H1 (cell line): ENCODE data around the gene UBE2Q2. TPM values are rescaled to one million over a fixed set of nuclear protein-coding genes. Genes with fewer than 3 reads are reported as not detected.

Experiments
- CTCF ChIA-PET: fragments of 300-600 bp; sonication (Branson Sonifier 250); formaldehyde crosslinking; loops from one replicate; lab custom pipeline; 2021; ENCODE audit not compliant: partially characterized antibody; lab: Charles Lee
- POLR2A ChIA-PET: fragments of 300-600 bp; sonication (Branson Sonifier 250); formaldehyde crosslinking; loops from one replicate; lab custom pipeline; 2021; ENCODE audit warnings: inconsistent platforms; ENCODE audit not compliant: partially characterized antibody; lab: Charles Lee
- DNase-seq, 2 experiments: peaks; one replicate each; pipeline versions ENCODE4 v3.0.0 to v3.0.0-alpha.2; 2010 to 2022; ENCODE audit warnings: low spot score in 2 of 2, low read depth in 1 of 2, mixed read lengths in 1 of 2
- FAIRE-seq: peaks from 2 replicates; lab custom pipeline; 2011; peaks lifted over from hg19 to GRCh38; lab: Jason Lieb, UNC
- H2AFZ ChIP-seq: 2 replicates; pipeline ENCODE4 v1.8.1; 2012; ENCODE audit warnings: low read length, inconsistent platforms
- H2AK5ac ChIP-seq: 2 replicates; pipeline ENCODE4 v1.6.1; 2013; ENCODE audit warnings: low read depth, low read length
- H2BK120ac ChIP-seq: replicated peaks from 2 replicates; pipeline ENCODE3; 2013; ENCODE audit warnings: low read depth, low read length, inconsistent platforms
- H2BK12ac ChIP-seq: 2 replicates; pipeline ENCODE4 v1.6.1; 2013; ENCODE audit warnings: low read depth, low read length
- H2BK15ac ChIP-seq: 2 replicates; pipeline ENCODE4 v1.6.1; 2013; ENCODE audit warnings: low read length
- H2BK20ac ChIP-seq: 2 replicates; pipeline ENCODE4 v1.6.1; 2013; ENCODE audit warnings: low read length
- H2BK5ac ChIP-seq: 2 replicates; pipeline ENCODE4 v1.6.1; 2013; ENCODE audit warnings: low read depth, low read length
- H3K14ac ChIP-seq: 2 replicates; pipeline ENCODE4 v1.6.1; 2013; ENCODE audit warnings: inconsistent platforms; ENCODE audit not compliant: insufficient read length
- H3K18ac ChIP-seq: 2 replicates; pipeline ENCODE4 v1.6.1; 2013; ENCODE audit warnings: low read length; ENCODE audit errors: extremely low read depth
- H3K23ac ChIP-seq: 2 replicates; pipeline ENCODE4 v1.6.1; 2013; ENCODE audit warnings: inconsistent platforms; ENCODE audit not compliant: insufficient read length
- H3K23me2 ChIP-seq: 2 replicates; pipeline ENCODE4 v1.6.1; 2013; ENCODE audit warnings: low read depth, low read length
- H3K27ac ChIP-seq: 2 replicates; pipeline ENCODE4 v1.6.1; 2011; ENCODE audit warnings: low read depth, low read length, inconsistent platforms
- H3K27me3 ChIP-seq, 4 experiments: replicated peaks in 1 of 4; 1 replicate in 1 of 4; 2 replicates in 3 of 4; pipeline versions ENCODE4 v1.6.1 to v1.8.1; 2011 to 2013; ENCODE audit warnings: low read length in 3 of 4, mild to moderate bottlenecking in 3 of 4, inconsistent platforms in 2 of 4, mixed read lengths in 2 of 4, moderate library complexity in 1 of 4; ENCODE audit not compliant: control insufficient read depth in 3 of 4, insufficient read depth in 3 of 4; ENCODE audit errors: extremely low read depth in 1 of 4
- H3K36me3 ChIP-seq, 4 experiments: 2 replicates each; pipeline versions ENCODE4 v1.6.1 to v1.8.1; 2011 to 2013; ENCODE audit warnings: mild to moderate bottlenecking in 4 of 4, low read length in 3 of 4, moderate library complexity in 2 of 4, control low read depth in 1 of 4, inconsistent platforms in 1 of 4; ENCODE audit not compliant: insufficient read depth in 4 of 4, control insufficient read depth in 2 of 4
- H3K4ac ChIP-seq: replicated peaks from 2 replicates; pipeline ENCODE3; 2013; ENCODE audit warnings: low read length, low read depth, mixed read lengths, inconsistent platforms; ENCODE audit not compliant: insufficient read length
- H3K4me1 ChIP-seq, 4 experiments: replicated peaks in 1 of 4; 1 replicate in 1 of 4; 2 replicates in 3 of 4; pipeline versions ENCODE4 v1.6.1 to v1.8.1; 2011 to 2013; ENCODE audit warnings: low read length in 3 of 4, inconsistent platforms in 2 of 4, mixed read lengths in 1 of 4; ENCODE audit not compliant: insufficient read depth in 4 of 4, control insufficient read depth in 3 of 4
- H3K4me2 ChIP-seq, 2 experiments: 2 replicates each; pipeline versions ENCODE4 v1.6.1 to v1.8.1; 2011 to 2013; ENCODE audit warnings: low read depth in 2 of 2, low read length in 2 of 2, control low read depth in 1 of 2, inconsistent platforms in 1 of 2, mild to moderate bottlenecking in 1 of 2; ENCODE audit not compliant: insufficient read depth in 1 of 2
- H3K4me3 ChIP-seq, 4 experiments: fragments of 200-600, 300-600 bp in 1 of 4; sonication (generic), shearing (Covaris generic), sonication (Bioruptor Twin) in 1 of 4; 2 replicates each; pipeline versions ENCODE4 v1.5.1 to v1.8.1; 2011 to 2016; ENCODE audit warnings: low read length in 4 of 4, low read depth in 3 of 4, control low read depth in 2 of 4, inconsistent platforms in 2 of 4, mild to moderate bottlenecking in 2 of 4, mixed read lengths in 1 of 4, moderate library complexity in 1 of 4; ENCODE audit not compliant: insufficient read depth in 2 of 4; ENCODE audit errors: extremely low read depth in 1 of 4
- H3K56ac ChIP-seq: replicated peaks from 2 replicates; pipeline ENCODE3; 2013; ENCODE audit warnings: low read depth, mild to moderate bottlenecking, mixed read lengths, low read length, inconsistent platforms; ENCODE audit not compliant: insufficient read length
- H3K79me1 ChIP-seq: 2 replicates; pipeline ENCODE4 v1.6.1; 2013; ENCODE audit warnings: low read depth, low read length, control low read depth
- H3K79me2 ChIP-seq, 2 experiments: 2 replicates each; pipeline versions ENCODE4 v1.6.1 to v1.8.1; 2012 to 2013; ENCODE audit warnings: low read length in 2 of 2, mild to moderate bottlenecking in 2 of 2, inconsistent platforms in 1 of 2; ENCODE audit not compliant: insufficient read depth in 2 of 2, control insufficient read depth in 1 of 2
- H3K9ac ChIP-seq, 4 experiments: replicated peaks in 1 of 4; 1 replicate in 1 of 4; 2 replicates in 3 of 4; pipeline versions ENCODE4 v1.6.1 to v1.8.1; 2011 to 2013; ENCODE audit warnings: low read depth in 3 of 4, low read length in 3 of 4, control low read depth in 2 of 4, mild to moderate bottlenecking in 2 of 4, moderate library complexity in 2 of 4, inconsistent platforms in 1 of 4; ENCODE audit errors: extremely low read depth in 1 of 4
- H3K9me3 ChIP-seq, 2 experiments: 2 replicates each; pipeline versions ENCODE4 v1.6.1 to v1.8.1; 2012 to 2013; ENCODE audit warnings: mild to moderate bottlenecking in 2 of 2, moderate library complexity in 2 of 2, control low read depth in 1 of 2, inconsistent platforms in 1 of 2, low read depth in 1 of 2, low read length in 1 of 2, mixed read lengths in 1 of 2; ENCODE audit not compliant: insufficient read depth in 2 of 2
- H4K20me1 ChIP-seq, 2 experiments: replicated peaks in 1 of 2; 2 replicates each; pipeline versions ENCODE3 to v1.8.1; 2011 to 2013; ENCODE audit warnings: inconsistent platforms in 2 of 2, low read length in 2 of 2, mild to moderate bottlenecking in 1 of 2; ENCODE audit not compliant: insufficient read depth in 2 of 2, control insufficient read depth in 1 of 2
- H4K5ac ChIP-seq: 2 replicates; pipeline ENCODE4 v1.6.1; 2013; ENCODE audit warnings: low read length, low read depth, mixed read lengths, inconsistent platforms; ENCODE audit not compliant: insufficient read length
- H4K8ac ChIP-seq: 2 replicates; pipeline ENCODE4 v1.8.0; 2013; ENCODE audit warnings: mild to moderate bottlenecking, moderate library complexity, low read length, inconsistent platforms; ENCODE audit not compliant: insufficient read depth; ENCODE audit errors: extremely low read depth
- H4K91ac ChIP-seq: replicated peaks from 2 replicates; pipeline ENCODE3; 2013; ENCODE audit warnings: low read length, mixed read lengths, inconsistent platforms; ENCODE audit not compliant: insufficient read length
- GTF2F1 ChIP-seq: IDR thresholded peaks from 2 replicates; pipeline ENCODE4 v1.6.1; 2012; ENCODE audit warnings: low read depth, low read length, improper control_type of control experiment, borderline replicate concordance
- HDAC6 ChIP-seq: IDR thresholded peaks from one replicate; pipeline ENCODE4 v1.7.1; 2012; ENCODE audit warnings: low read depth, mild to moderate bottlenecking, inconsistent platforms, low read length, moderate library complexity
- POLR2A ChIP-seq, 2 experiments: IDR thresholded peaks; 1 replicate in 1 of 2; 2 replicates in 1 of 2; pipeline ENCODE4 v1.6.1; 2011; ENCODE audit warnings: low read depth in 2 of 2, low read length in 2 of 2, mild to moderate bottlenecking in 2 of 2; ENCODE audit errors: control extremely low read depth in 1 of 2
- RNF2 ChIP-seq: fragments of 200-900, 300-1000 bp; sonication (generic); IDR thresholded peaks from 2 replicates; pipeline ENCODE4 v1.7.1; 2016; ENCODE audit warnings: borderline replicate concordance, low read depth, mild to moderate bottlenecking, antibody characterized with exemption, low read length; ENCODE audit not compliant: poor library complexity, severe bottlenecking; ENCODE audit errors: missing control alignments
- TAF1 ChIP-seq: IDR thresholded peaks from 2 replicates; pipeline ENCODE4 v1.6.1; 2011; ENCODE audit warnings: mild to moderate bottlenecking, low read depth, low read length
- WGBS, 2 experiments: shearing (Covaris generic) in 1 of 2; methylation state at CpG; one replicate each; pipeline versions ENCODE4 v1.1.6 to v1.1.7; 2013 to 2015; ENCODE audit warnings: low lambda C conversion rate in 2 of 2, mixed read lengths in 2 of 2, inconsistent platforms in 1 of 2, low coverage in 1 of 2, missing lambda C conversion rate in 1 of 2; ENCODE audit not compliant: insufficient replicate concordance in 2 of 2, insufficient coverage in 1 of 2, insufficient read length in 1 of 2; ENCODE audit errors: extremely low coverage in 1 of 2, missing lambda C conversion rate in 1 of 2; 5-methylcytosine and 5-hydroxymethylcytosine counted together
- polyA plus RNA-seq, 7 experiments: library from polyadenylated mRNA; depleted of rRNA in 3 of 7; stranded (reverse) in 5 of 7; unstranded in 2 of 7; fragments of >200 nt in 5 of 7; fragments of 200-250 nt in 2 of 7; gene quantifications; 1 replicate in 5 of 7; 2 replicates in 1 of 7; 4 replicates in 1 of 7; pipeline versions ENCODE4 v1.2.1 to v1.2.3, GENCODE V29; 2011 to 2013; ENCODE audit warnings: missing spikeins in 2 of 7, mixed read lengths in 2 of 7
- total RNA-seq: library from RNA; stranded (reverse); fragmentation: NEBNext Ultra II Directional; extraction: Animal tissue kit (Norgen Biotek cat#: 25700); gene quantifications from 2 replicates; pipeline ENCODE4 v1.2.1, GENCODE V29; 2021

UBE2Q2 gene
- total and polyA plus RNA-seq, 2 of the 8 experiments (the other 6 are each of a cell fraction or from before 2014, with no cell fraction given), result 10.1 to 22.7 TPM

- Histone ChIP-seq H3K23me2 (no peaks in the 10 kb centered on the region), H4K5ac (no peak overlapping the region), H2BK20ac (no peak overlapping the region), H3K4me1 (peaks cover 0 to 5% (median 3%) of the 10 kb centered on the region in 4 experiments; a peak in 3 of 7 replicates), H3K4me3 (no peak overlapping the region), H3K9ac (no peak overlapping the region), H2BK15ac (no peak overlapping the region), H3K79me2 (peaks cover 0 to 87% of the 10 kb centered on the region in 2 experiments; a peak in 2 of 4 replicates), H2BK5ac (no peak overlapping the region), H3K18ac (no peak overlapping the region), H3K27ac (no peak overlapping the region), H3K4ac (no peak overlapping the region), H3K9me3 (no peaks in the 10 kb centered on the region), H3K79me1 (no peaks in the 10 kb centered on the region; the same call in 1 of the 2 replicates), H3K56ac (no peak overlapping the region), H2BK12ac (no peak overlapping the region), H3K23ac (no peak overlapping the region), H2BK120ac (no peak overlapping the region), H2AK5ac (no peak overlapping the region), H3K4me2 (no peak overlapping the region), H4K8ac (no peak overlapping the region), H4K20me1 (peaks cover 2 to 4% of the 10 kb centered on the region in 2 experiments), H3K27me3 (no peaks in the 10 kb centered on the region), H4K91ac (no peak overlapping the region), H2AFZ (no peak overlapping the region), H3K36me3 (peaks cover 0 to 9% (median 0%) of the 10 kb centered on the region in 4 experiments; a peak in 1 of 8 replicates), H3K14ac (no peak overlapping the region)
- ChIA-PET POLR2A (interaction anchor here (1.0 to 1.3 kb wide), 3 partner anchors 12 to 42 kb away, joined by 3 to 4 read pairs (median 3); no protein-coding TSS in a partner anchor), CTCF (interaction anchor here (0.6 kb wide), 3 partner anchors 57 to 451 kb away, joined by 3 to 4 read pairs (median 4); no protein-coding TSS in a partner anchor)
- WGBS, 2 experiments, result 94% methylated on average over 1 of the region's 1 CpG; no CpG with 5 or more reads in 1 of the 2 experiments
- TF ChIP-seq RNF2 (no peak), HDAC6 (no peak), TAF1 (no peak), GTF2F1 (no peak), POLR2A (IDR thresholded peaks at IDR 0.05; ENCODE audit: control extremely low read depth in 1 of 2, low read depth in 2 of 2, low read length in 2 of 2) (no peak)
- DNase-seq, result no peak
- no peak for FAIRE-seq
Measured at GRCh38 chr15:75862796-75863195, 19.5 kb downstream of the UBE2Q2 start.
